Measurements from ENCODE around the gene COL16A1. TPM values are rescaled to one million over a fixed set of nuclear protein-coding genes. Genes with fewer than 3 reads are reported as not detected.
A peak's percentile ranks its signal among the peaks of the same experiment; 100 is the strongest.

The COL16A1 gene
- total RNA-seq, 1 donor from 2014 or later, result 53.5 TPM

DNA sequence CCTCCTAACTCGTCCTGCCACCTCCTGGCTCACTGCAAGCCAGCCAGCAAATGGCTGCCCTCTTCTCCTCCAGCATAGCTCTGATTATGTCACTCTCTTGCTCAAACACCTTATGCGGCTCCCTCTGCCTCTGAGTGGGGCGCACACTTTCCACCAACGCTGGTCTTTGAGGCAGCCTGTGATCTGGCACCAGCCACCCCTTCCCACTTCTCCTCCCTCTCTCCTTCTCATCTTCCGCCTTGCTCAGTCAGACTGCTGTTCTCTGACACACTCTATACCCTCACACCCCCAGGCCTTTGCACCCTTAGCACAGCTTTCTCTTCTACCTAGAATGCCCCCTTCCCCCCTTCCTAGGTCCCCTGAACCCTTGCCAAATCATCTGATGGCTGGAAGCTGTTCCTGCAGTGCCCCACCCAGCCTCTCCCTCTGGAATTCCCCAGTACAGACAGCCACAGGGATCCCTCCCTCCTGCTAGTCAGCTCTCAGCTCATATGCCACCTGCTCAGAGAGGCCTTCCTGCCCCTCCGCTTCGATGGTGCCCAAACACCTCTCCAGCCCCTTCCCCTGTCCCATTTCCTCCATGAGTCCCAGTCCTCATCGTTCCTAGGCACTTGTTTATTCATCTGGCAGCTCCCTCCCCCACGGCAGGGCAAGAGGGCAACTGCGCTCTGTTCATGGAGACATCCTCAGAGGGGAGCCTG, 37.4 kb downstream of the COL16A1 start:
- H3K36me3 Mint-ChIP-seq, result no peaks in the 10 kb centered on the region
- TF ChIP-seq, protein P1, sequence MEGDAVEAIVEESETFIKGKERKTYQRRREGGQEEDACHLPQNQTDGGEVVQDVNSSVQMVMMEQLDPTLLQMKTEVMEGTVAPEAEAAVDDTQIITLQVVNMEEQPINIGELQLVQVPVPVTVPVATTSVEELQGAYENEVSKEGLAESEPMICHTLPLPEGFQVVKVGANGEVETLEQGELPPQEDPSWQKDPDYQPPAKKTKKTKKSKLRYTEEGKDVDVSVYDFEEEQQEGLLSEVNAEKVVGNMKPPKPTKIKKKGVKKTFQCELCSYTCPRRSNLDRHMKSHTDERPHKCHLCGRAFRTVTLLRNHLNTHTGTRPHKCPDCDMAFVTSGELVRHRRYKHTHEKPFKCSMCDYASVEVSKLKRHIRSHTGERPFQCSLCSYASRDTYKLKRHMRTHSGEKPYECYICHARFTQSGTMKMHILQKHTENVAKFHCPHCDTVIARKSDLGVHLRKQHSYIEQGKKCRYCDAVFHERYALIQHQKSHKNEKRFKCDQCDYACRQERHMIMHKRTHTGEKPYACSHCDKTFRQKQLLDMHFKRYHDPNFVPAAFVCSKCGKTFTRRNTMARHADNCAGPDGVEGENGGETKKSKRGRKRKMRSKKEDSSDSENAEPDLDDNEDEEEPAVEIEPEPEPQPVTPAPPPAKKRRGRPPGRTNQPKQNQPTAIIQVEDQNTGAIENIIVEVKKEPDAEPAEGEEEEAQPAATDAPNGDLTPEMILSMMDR (conservative IDR thresholded peaks at IDR 0.05), result no peak
- peaks cover 25% of the 10 kb centered on the region for H3K4me1 Mint-ChIP-seq (ENCODE audit: unreplicated experiment)
- no peak for DNase-seq (ENCODE audit: extremely low spot score, unreplicated experiment)
- peaks cover 23% of the 10 kb centered on the region for H3K27me3 Mint-ChIP-seq
- peak overlapping the region; percentile 84 for H3K27ac Mint-ChIP-seq
- no peaks in the 10 kb centered on the region for H3K9me3 Mint-ChIP-seq
- peak overlapping the region; percentile 59 for H3K4me3 Mint-ChIP-seq

DNA sequence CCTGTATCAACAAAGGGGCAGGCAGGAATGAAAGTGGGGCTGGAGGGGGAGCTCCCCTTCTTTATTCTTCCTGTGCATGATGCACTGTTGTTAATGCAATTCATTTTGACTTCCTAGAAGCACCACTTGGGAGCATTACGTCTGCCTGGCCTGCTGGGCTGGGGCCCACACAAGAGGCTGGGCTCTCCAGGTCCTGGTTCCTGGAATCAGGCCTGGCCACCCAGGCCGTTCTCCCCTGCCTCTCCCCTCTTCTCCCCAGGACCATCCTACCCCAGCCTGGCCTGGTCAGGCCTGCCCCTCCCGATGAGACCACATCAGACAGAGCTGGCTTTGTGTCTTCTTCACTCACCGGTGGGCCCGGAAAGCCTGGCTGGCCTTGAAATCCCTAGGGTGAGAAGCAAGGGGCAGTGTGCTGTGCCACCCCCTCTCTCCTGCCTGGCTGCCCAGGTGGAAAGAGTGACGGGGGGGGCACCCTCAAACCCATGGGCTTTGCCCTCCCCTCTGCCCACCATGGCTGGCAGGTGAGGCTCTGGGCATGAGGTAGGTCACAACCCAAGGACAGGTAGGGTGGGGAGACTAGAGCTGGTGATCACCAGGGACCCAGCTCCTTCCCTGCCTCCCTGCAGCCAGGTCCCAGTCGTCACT, 38.5 kb downstream of the COL16A1 start:
- peaks cover 24% of the 10 kb centered on the region for H3K4me1 Mint-ChIP-seq (ENCODE audit: unreplicated experiment)
- no peak overlapping the region for H3K4me3 Mint-ChIP-seq
- H3K9me3 Mint-ChIP-seq, result no peaks in the 10 kb centered on the region
- no peak for DNase-seq (ENCODE audit: extremely low spot score, unreplicated experiment)
- no peaks in the 10 kb centered on the region for H3K36me3 Mint-ChIP-seq
- H3K27me3 Mint-ChIP-seq, result peaks cover 22% of the 10 kb centered on the region
- TF ChIP-seq, protein P1 (conservative IDR thresholded peaks at IDR 0.05), result no peak
- no peak overlapping the region for H3K27ac Mint-ChIP-seq

DNA sequence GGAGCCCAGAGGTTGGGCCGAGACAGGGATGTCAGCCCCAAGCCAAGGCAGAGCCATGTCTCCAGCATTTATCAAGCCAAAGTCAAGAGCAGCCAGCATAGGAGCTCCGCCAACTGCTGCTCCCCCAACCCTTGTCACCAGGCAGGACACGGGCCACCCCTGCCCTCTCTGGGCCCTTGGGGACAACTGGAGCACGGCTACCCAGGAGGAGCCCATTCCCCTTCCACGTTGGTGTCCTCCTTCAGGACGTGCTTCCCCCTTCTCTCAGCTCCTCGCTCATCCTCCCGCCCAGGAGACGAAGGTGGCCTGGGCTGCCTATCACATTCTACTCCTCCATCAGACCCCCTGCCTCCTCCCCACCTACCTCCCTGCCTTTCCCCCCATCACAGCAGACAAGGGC, 39.3 kb downstream of the COL16A1 start:
- Mint-ChIP-seq H3K27me3 (peaks cover 14% of the 10 kb centered on the region), H3K4me1 (ENCODE audit: unreplicated experiment) (peaks cover 16% of the 10 kb centered on the region), H3K36me3 (no peaks in the 10 kb centered on the region), H3K9me3 (no peaks in the 10 kb centered on the region), H3K27ac (no peak overlapping the region), H3K4me3 (no peak overlapping the region)
- no peak for DNase-seq (ENCODE audit: extremely low spot score, unreplicated experiment)
- TF ChIP-seq, protein P1 (conservative IDR thresholded peaks at IDR 0.05), result no peak

DNA sequence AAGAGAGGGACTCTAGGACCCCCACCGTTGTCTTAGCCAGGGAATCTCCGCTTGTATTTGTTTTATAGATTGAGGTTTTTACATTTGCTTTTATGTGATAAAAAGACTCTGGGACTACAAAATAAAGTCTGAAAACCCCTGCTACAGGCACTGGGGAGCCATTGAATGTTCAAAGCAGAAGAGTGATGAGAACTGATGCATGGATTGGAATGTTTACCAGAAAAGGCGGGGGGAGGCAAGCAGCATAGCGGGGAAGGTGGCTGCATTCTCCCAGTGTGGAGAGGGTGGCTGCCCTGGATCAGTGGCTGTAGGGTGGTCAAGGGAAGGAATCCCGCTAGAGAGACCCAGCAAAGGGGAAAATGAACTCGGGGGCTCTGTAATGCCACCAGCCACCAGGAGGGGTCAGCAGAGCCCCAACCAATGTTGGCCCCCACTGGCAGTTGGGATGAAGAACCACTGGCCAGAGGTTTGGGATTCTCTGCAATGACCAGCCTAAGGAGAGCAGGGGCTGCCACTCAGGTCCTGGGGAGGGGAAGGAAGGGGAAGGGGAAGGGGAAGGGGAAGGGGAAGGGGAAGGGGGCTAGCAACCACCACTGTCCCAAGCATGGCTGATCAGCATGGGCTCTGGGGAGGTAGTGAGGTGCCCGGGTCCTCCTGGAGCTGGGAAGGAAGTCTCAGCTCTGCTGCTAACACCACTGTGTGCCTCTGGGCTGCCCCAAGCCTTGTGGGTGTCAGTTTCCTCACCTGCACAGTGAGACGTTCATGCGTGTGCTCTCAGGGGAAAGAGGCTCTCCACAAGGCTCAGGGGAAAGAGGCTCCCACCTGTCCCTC, 40.0 kb downstream of the COL16A1 start:
- Mint-ChIP-seq H3K27me3 (peaks cover 7% of the 10 kb centered on the region), H3K9me3 (no peaks in the 10 kb centered on the region), H3K27ac (peak overlapping the region; percentile 55)

DNA sequence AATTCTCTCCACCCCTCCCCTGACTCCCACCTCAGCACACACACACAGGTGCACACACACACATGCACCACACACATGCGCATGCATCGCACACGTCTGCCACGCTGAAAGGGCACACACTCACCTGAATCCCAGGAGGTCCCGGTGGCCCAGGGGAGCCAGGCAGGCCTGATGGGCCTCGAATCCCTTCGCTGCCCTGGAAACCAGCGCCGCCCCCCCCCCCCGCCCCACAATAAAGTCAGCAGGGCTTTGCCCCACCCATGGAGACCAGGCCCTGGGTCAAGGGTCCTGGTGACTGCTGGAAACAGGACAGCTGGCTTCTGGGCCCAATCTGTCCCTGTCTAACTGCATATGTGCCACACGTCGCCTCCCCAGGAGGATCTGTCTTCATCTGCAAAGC, 41.4 kb downstream of the COL16A1 start:
- Mint-ChIP-seq H3K4me1 (ENCODE audit: unreplicated experiment) (peaks cover 8% of the 10 kb centered on the region), H3K27me3 (peaks cover 5% of the 10 kb centered on the region), H3K9me3 (no peaks in the 10 kb centered on the region), H3K4me3 (no peak overlapping the region), H3K36me3 (no peaks in the 10 kb centered on the region), H3K27ac (no peak overlapping the region)
- DNase-seq (ENCODE audit: extremely low spot score, unreplicated experiment), result no peak
- TF ChIP-seq, protein P1 (conservative IDR thresholded peaks at IDR 0.05), result no peak

More for the DNA sequence above, 40.0 kb downstream of the COL16A1 start:
- no peak overlapping the region for H3K4me3 Mint-ChIP-seq
- TF ChIP-seq, protein P1 (conservative IDR thresholded peaks at IDR 0.05), result peak; percentile 90
- DNase-seq (ENCODE audit: extremely low spot score, unreplicated experiment), result no peak
- peaks cover 9% of the 10 kb centered on the region for H3K4me1 Mint-ChIP-seq (ENCODE audit: unreplicated experiment)
- no peaks in the 10 kb centered on the region for H3K36me3 Mint-ChIP-seq
